Left ventricle myocardium inferior (tissue), 1 donor: Measurements from ENCODE around the gene AGAP9. TPM values are rescaled to one million over a fixed set of nuclear protein-coding genes. Genes with fewer than 3 reads are reported as not detected.
"Not testable (repeated sequence)": the region's sequence is repeated elsewhere in the genome, so short reads cannot be mapped to it uniquely, and the experiment has no call there.

ENCODE experiments used
- DNase-seq: peaks from one replicate; pipeline ENCODE4 v3.0.0-alpha.2; 2020
- H3K27ac ChIP-seq: fragments of 200-600 bp; replicated peaks from 2 replicates; pipeline ENCODE4 v1.8.0; 2021
- H3K27me3 ChIP-seq: fragments of 200-600 bp; 2 replicates; pipeline ENCODE4 v1.8.0; 2021; ENCODE audit warnings: low read depth
- H3K36me3 ChIP-seq: fragments of 200-600 bp; 2 replicates; pipeline ENCODE4 v1.8.0; 2021
- H3K4me1 ChIP-seq: fragments of 200-600 bp; 2 replicates; pipeline ENCODE4 v1.8.0; 2021
- H3K4me3 ChIP-seq: fragments of 200-600 bp; 2 replicates; pipeline ENCODE4 v1.8.0; 2021; ENCODE audit warnings: mild to moderate bottlenecking, moderate library complexity
- H3K9me3 ChIP-seq: fragments of 200-600 bp; replicated peaks from 2 replicates; pipeline ENCODE4 v1.8.0; 2021
- CTCF ChIP-seq: fragments of 200-600 bp; IDR thresholded peaks from 2 replicates; pipeline ENCODE4 v1.8.0; 2021; ENCODE audit warnings: antibody characterized with exemption, mild to moderate bottlenecking, borderline replicate concordance
- intact Hi-C: fragments of 100-400 bp; cut with micrococcal nuclease; formaldehyde crosslinking; loops from one replicate; pipeline ENCODE4 v1.11.0; 2022
- total RNA-seq: library from RNA; stranded (reverse); fragmentation: NEBNext Ultra II Directional; extraction: Animal tissue kit (Norgen Biotek cat#: 25700); gene quantifications from one replicate; pipeline ENCODE4 v1.2.1, GENCODE V29; 2021
- donor health status: DM: no; HTN: yes; CAD: no; lungs with severe emphysema.

AGAP9 gene
- total RNA-seq, 1 donor from 2014 or later = 1.6 TPM

- DNase-seq = no peak
- H3K4me1 ChIP-seq = no peaks in the 10 kb centered on the region
- no peak overlapping the region for H3K4me3 ChIP-seq
- no peak overlapping the region for H3K27ac ChIP-seq
- no peaks in the 10 kb centered on the region for H3K9me3 ChIP-seq
- intact Hi-C loops = no loop called here
- no peaks in the 10 kb centered on the region for H3K36me3 ChIP-seq
- H3K27me3 ChIP-seq = peaks cover 12% of the 10 kb centered on the region
- no peak for TF ChIP-seq CTCF
These were observed 67.2 kb downstream of the AGAP9 start for GRCh38 chr10:47456079-47456785.

- H3K27ac ChIP-seq, H3K4me3 ChIP-seq, H3K36me3 ChIP-seq, H3K4me1 ChIP-seq, H3K9me3 ChIP-seq, intact Hi-C loops, DNase-seq: not testable (repeated sequence)
- peaks cover 13% of the 10 kb centered on the region for H3K27me3 ChIP-seq
These were observed 67.9 kb downstream of the AGAP9 start for GRCh38 chr10:47455350-47456078.

GRCh38 chr10:47454780-47455058 is 68.7 kb downstream of the AGAP9 start:
- no peaks in the 10 kb centered on the region for H3K4me1 ChIP-seq
- no peak for DNase-seq
- no peak overlapping the region for H3K27ac ChIP-seq
- peaks cover 17% of the 10 kb centered on the region for H3K27me3 ChIP-seq
- H3K9me3 ChIP-seq = no peaks in the 10 kb centered on the region
- intact Hi-C loops = no loop called here
- no peaks in the 10 kb centered on the region for H3K36me3 ChIP-seq
- TF ChIP-seq CTCF = no peak
- H3K4me3 ChIP-seq = no peak overlapping the region

GRCh38 chr10:47454008-47454779 is 69.2 kb downstream of the AGAP9 start:
- H3K4me1 ChIP-seq = no peaks in the 10 kb centered on the region

GRCh38 chr10:47453141-47454007 is 70.1 kb downstream of the AGAP9 start:
- intact Hi-C loops = no loop called here
- H3K27ac ChIP-seq = no peak overlapping the region
- peaks cover 17% of the 10 kb centered on the region for H3K27me3 ChIP-seq
- H3K36me3 ChIP-seq = no peaks in the 10 kb centered on the region
- H3K9me3 ChIP-seq = no peaks in the 10 kb centered on the region
- no peaks in the 10 kb centered on the region for H3K4me1 ChIP-seq
- no peak overlapping the region for H3K4me3 ChIP-seq
- DNase-seq = no peak
- no peak for TF ChIP-seq CTCF

More at GRCh38 chr10:47454008-47454779, 69.2 kb downstream of the AGAP9 start:
- Histone ChIP-seq H3K27ac (no peak overlapping the region), H3K36me3 (no peaks in the 10 kb centered on the region), H3K9me3 (no peaks in the 10 kb centered on the region), H3K27me3 (peaks cover 17% of the 10 kb centered on the region), H3K4me3 (no peak overlapping the region)
- TF ChIP-seq CTCF = no peak
- no peak for DNase-seq
- intact Hi-C loops = no loop called here
